ENCODE data around the gene JAKMIP2. TPM values are rescaled to one million over a fixed set of nuclear protein-coding genes. Genes with fewer than 3 reads are reported as not detected.

Gene JAKMIP2
- total RNA-seq, 1 experiment from 2014 or later: 67.4 TPM

DNA sequence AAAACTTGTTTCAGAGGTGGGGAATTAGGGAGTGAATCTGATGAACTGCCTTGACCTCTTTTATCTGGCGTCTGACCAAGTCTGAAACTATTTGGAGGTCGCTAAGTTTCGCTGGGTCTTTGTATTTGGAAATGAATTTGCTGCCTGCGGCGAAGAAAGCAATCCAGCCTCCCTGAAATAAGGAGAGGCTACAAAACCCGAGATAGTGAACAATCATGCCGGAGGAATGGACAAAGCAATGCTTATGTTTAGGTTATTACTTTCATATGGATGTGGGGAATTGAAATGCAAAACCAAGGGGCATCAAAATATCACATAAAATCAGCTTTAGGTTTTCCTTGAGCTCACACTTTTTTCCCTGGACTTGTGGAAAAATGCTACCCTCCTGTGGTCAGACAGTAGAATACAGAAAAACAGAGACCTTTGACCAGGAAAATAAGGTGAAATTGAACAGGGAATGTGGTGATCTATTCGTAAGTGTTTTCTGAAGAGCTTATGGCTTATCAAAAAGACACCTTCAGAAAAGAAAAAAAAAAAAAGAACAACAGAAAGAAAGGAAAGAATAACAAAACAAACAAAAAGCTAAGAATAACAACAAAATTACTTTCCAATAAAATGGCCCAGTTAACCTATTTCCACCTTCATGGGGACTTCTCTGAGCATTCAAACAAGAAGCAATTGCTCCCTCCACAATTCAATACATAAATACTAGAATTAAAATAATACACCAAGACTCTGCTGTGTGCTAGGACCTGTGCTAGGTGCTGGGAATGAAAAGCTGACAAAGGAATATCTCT, 204.1 kb downstream of the JAKMIP2 start:
- TF ChIP-seq, protein P1, sequence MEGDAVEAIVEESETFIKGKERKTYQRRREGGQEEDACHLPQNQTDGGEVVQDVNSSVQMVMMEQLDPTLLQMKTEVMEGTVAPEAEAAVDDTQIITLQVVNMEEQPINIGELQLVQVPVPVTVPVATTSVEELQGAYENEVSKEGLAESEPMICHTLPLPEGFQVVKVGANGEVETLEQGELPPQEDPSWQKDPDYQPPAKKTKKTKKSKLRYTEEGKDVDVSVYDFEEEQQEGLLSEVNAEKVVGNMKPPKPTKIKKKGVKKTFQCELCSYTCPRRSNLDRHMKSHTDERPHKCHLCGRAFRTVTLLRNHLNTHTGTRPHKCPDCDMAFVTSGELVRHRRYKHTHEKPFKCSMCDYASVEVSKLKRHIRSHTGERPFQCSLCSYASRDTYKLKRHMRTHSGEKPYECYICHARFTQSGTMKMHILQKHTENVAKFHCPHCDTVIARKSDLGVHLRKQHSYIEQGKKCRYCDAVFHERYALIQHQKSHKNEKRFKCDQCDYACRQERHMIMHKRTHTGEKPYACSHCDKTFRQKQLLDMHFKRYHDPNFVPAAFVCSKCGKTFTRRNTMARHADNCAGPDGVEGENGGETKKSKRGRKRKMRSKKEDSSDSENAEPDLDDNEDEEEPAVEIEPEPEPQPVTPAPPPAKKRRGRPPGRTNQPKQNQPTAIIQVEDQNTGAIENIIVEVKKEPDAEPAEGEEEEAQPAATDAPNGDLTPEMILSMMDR (conservative IDR thresholded peaks at IDR 0.05; ENCODE audit: low read depth, low read length): peak; percentile 78
- TF ChIP-seq EZH2 (IDR thresholded peaks at IDR 0.05; ENCODE audit: borderline replicate concordance, low read depth, low read length, poor library complexity, severe bottlenecking): no peak
- CTCF ChIA-PET: interaction anchor here (0.6 to 1.8 kb wide), 14 partner anchors 8 to 390 kb away, joined by 3 to 19 read pairs (median 4); no protein-coding TSS in a partner anchor
- Histone ChIP-seq H3K4me1 (ENCODE audit: insufficient read depth, low read length, poor library complexity, severe bottlenecking) (no peaks in the 10 kb centered on the region), H3K27ac (ENCODE audit: low read depth, low read length, poor library complexity, severe bottlenecking) (no peak overlapping the region), H3K4me3 (ENCODE audit: low read depth, low read length, poor library complexity, severe bottlenecking) (no peak overlapping the region), H3K9me3 (ENCODE audit: low read depth, low read length, poor library complexity, severe bottlenecking) (no peaks in the 10 kb centered on the region), H3K36me3 (ENCODE audit: insufficient read depth, low read length, poor library complexity, severe bottlenecking) (no peaks in the 10 kb centered on the region), H3K27me3 (replicated peaks; ENCODE audit: insufficient read depth, low read depth, low read length, poor library complexity) (no peaks in the 10 kb centered on the region)
- POLR2A ChIA-PET (ENCODE audit: low non-redundant PET): no interaction called here
- intact Hi-C loops (cut with micrococcal nuclease; ENCODE audit: unreplicated experiment): loop anchor here (5.0 to 10.0 kb wide), 4 partner anchors 186 to 914 kb away; no protein-coding TSS in a partner anchor
- no TSS peak for BruUV-seq (replicated peaks)
- peak; percentile 66 for DNase-seq (ENCODE audit: low spot score)

DNA sequence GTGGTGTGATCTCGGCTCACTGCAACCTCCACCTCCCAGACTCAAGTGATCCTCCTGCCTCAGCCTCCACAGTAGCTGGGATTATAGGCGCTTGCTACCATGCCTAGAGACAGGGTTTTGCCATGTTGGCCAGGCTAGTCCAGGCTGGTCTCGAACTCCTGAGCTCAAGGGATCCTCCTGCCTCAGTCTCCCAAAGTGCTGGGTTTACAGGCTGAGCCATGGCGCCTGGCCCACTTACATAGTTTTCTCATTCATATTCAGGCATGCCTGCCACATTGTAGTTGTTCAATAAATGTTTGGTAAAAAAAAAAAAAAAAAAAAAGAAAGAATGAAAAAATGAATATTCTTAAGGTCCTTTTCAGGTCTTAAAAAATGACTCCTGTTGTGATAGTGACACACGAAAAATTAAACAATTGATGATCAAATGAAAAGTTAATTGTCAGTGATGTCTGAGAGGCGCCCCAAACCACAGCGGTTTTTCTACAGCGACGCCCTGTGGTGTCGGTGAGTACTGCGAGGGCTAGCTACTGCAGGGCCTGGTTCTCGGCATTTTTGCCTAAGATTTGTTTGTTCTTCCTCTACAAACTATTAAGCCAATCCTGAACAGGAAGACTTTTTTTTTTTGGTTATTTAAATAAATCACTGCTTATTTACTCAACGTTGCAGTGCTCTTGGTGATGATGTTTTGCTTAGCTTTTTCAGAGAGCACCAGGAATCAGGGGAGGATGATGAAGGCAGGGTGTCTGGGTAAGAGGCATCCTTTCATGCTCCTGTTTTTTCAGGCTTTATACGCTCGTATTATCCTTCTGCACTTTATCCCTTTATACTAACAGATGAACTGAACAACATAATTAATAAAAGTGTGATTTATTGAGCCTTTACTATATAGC, 205.6 kb downstream of the JAKMIP2 start:
- peak; percentile 58 for DNase-seq (ENCODE audit: low spot score)
- ChIA-PET CTCF (interaction anchor here (0.5 to 1.8 kb wide), 12 partner anchors 15 to 1327 kb away, joined by 3 to 19 read pairs (median 4); no protein-coding TSS in a partner anchor), POLR2A (ENCODE audit: low non-redundant PET) (no interaction called here)
- no peak overlapping the region for H3K27ac ChIP-seq (ENCODE audit: low read depth, low read length, poor library complexity, severe bottlenecking)
- TF ChIP-seq EZH2 (IDR thresholded peaks at IDR 0.05; ENCODE audit: borderline replicate concordance, low read depth, low read length, poor library complexity, severe bottlenecking): no peak
- TF ChIP-seq, protein P1 (conservative IDR thresholded peaks at IDR 0.05; ENCODE audit: low read depth, low read length): peak; percentile 94
- H3K36me3 ChIP-seq (ENCODE audit: insufficient read depth, low read length, poor library complexity, severe bottlenecking): no peaks in the 10 kb centered on the region
- no peak overlapping the region for H3K4me3 ChIP-seq (ENCODE audit: low read depth, low read length, poor library complexity, severe bottlenecking)
- peaks cover 7% of the 10 kb centered on the region for H3K4me1 ChIP-seq (ENCODE audit: insufficient read depth, low read length, poor library complexity, severe bottlenecking)
- H3K27me3 ChIP-seq (replicated peaks; ENCODE audit: insufficient read depth, low read depth, low read length, poor library complexity): no peaks in the 10 kb centered on the region
- H3K9me3 ChIP-seq (ENCODE audit: low read depth, low read length, poor library complexity, severe bottlenecking): no peaks in the 10 kb centered on the region
- intact Hi-C loops (cut with micrococcal nuclease; ENCODE audit: unreplicated experiment): loop anchor here (1.0 to 10.0 kb wide), 5 partner anchors 124 to 912 kb away; no protein-coding TSS in a partner anchor
- no TSS peak for BruUV-seq (replicated peaks)

DNA sequence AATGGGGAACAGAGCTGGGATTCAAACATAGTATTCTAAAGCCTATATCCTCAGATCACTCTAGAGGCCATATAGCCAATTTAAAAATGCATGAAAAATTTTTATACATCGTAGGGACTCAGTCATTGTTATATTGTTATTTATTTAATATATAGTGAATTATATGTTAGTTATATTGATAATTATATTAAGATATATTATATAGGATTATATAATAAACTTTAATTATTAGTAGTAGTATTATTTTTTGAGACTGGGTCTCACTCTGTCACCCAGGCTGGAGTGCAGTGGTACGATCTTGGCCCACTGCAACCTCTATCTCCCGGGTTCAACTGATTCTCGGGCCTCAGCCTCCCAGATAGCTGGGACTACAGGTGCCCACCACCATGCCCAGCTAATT, 206.9 kb downstream of the JAKMIP2 start:
- Histone ChIP-seq H3K9me3 (ENCODE audit: low read depth, low read length, poor library complexity, severe bottlenecking) (no peaks in the 10 kb centered on the region), H3K27ac (ENCODE audit: low read depth, low read length, poor library complexity, severe bottlenecking) (no peak overlapping the region), H3K36me3 (ENCODE audit: insufficient read depth, low read length, poor library complexity, severe bottlenecking) (no peaks in the 10 kb centered on the region), H3K27me3 (replicated peaks; ENCODE audit: insufficient read depth, low read depth, low read length, poor library complexity) (no peaks in the 10 kb centered on the region), H3K4me1 (ENCODE audit: insufficient read depth, low read length, poor library complexity, severe bottlenecking) (peaks cover 7% of the 10 kb centered on the region), H3K4me3 (ENCODE audit: low read depth, low read length, poor library complexity, severe bottlenecking) (no peak overlapping the region)
- intact Hi-C loops (cut with micrococcal nuclease; ENCODE audit: unreplicated experiment): loop anchor here (5.0 to 10.0 kb wide), 4 partner anchors 183 to 911 kb away; no protein-coding TSS in a partner anchor
- BruUV-seq (replicated peaks): no TSS peak
- no peak for DNase-seq (ENCODE audit: low spot score)
- CTCF ChIA-PET: interaction anchor here (1.7 kb wide), 1 partner anchor 121 kb away, joined by 7 read pairs; no protein-coding TSS in a partner anchor
- TF ChIP-seq EZH2 (IDR thresholded peaks at IDR 0.05; ENCODE audit: borderline replicate concordance, low read depth, low read length, poor library complexity, severe bottlenecking): no peak
- POLR2A ChIA-PET (ENCODE audit: low non-redundant PET): no interaction called here

Data from A673 (cell line).